Upper lobe of right lung (tissue), 1 donor: ENCODE data around the gene RNF31. TPM values are rescaled to one million over a fixed set of nuclear protein-coding genes. Genes with fewer than 3 reads are reported as not detected.

ENCODE experiments used
- ATAC-seq: fragments of 200-7000 bp; cut with Tn5 transposase; one replicate; pipeline ENCODE4 v1.9.1; 2020; ENCODE audit warnings: mild to moderate bottlenecking, moderate library complexity
- DNase-seq: peaks from one replicate; pipeline ENCODE4 v3.0.0-alpha.2; 2020
- H3K27ac ChIP-seq: fragments of 200-600 bp; one replicate; pipeline ENCODE4 v1.8.0; 2022
- H3K27me3 ChIP-seq: fragments of 200-600 bp; one replicate; pipeline ENCODE4 v1.8.0; 2022; ENCODE audit warnings: mild to moderate bottlenecking
- H3K36me3 ChIP-seq: fragments of 200-600 bp; one replicate; pipeline ENCODE4 v1.8.0; 2022
- H3K4me1 ChIP-seq: fragments of 200-600 bp; one replicate; pipeline ENCODE4 v1.8.0; 2022
- H3K4me3 ChIP-seq: fragments of 200-600 bp; one replicate; pipeline ENCODE4 v1.8.0; 2022; ENCODE audit warnings: mild to moderate bottlenecking
- H3K9me3 ChIP-seq: fragments of 200-600 bp; one replicate; pipeline ENCODE4 v1.8.0; 2022
- CTCF ChIP-seq: fragments of 200-600 bp; IDR thresholded peaks from one replicate; pipeline ENCODE4 v1.8.0; 2022; ENCODE audit warnings: antibody characterized with exemption
- intact Hi-C: fragments of 100-400 bp; cut with DNase I; formaldehyde crosslinking; loops from one replicate; pipeline ENCODE4 v1.11.0; 2022
- total RNA-seq: library from RNA; stranded (reverse); fragmentation: NEBNext Ultra II Directional; extraction: Animal tissue kit (Norgen Biotek cat#: 25700); gene quantifications from one replicate; pipeline ENCODE4 v1.2.1, GENCODE V29; 2021
- donor health status: DM: no; HTN: yes; CAD: no; lungs with severe emphysema.

RNF31 gene
- total RNA-seq, 1 donor from 2014 or later, result 52.3 TPM

- Histone ChIP-seq H3K4me1 (peaks cover 14% of the 10 kb centered on the region), H3K4me3 (no peak overlapping the region), H3K27me3 (no peaks in the 10 kb centered on the region), H3K36me3 (peaks cover 73% of the 10 kb centered on the region), H3K9me3 (no peaks in the 10 kb centered on the region), H3K27ac (no peak overlapping the region)
- intact Hi-C loops, result no loop called here
- no peak for TF ChIP-seq CTCF
- DNase-seq, result no peak
- ATAC-seq, result no peak
Measured at GRCh38 chr14:24150993-24151392, 3.7 kb downstream of the RNF31 start.

GRCh38 chr14:24151404-24152080 lies 4.2 kb downstream of the RNF31 start:
- DNase-seq, result no peak
- H3K27me3 ChIP-seq, result no peaks in the 10 kb centered on the region

GRCh38 chr14:24155100-24155499 lies 7.8 kb downstream of the RNF31 start:
- no peak overlapping the region for H3K27ac ChIP-seq

More at GRCh38 chr14:24151404-24152080, 4.2 kb downstream of the RNF31 start:
- Histone ChIP-seq H3K9me3 (no peaks in the 10 kb centered on the region), H3K27ac (no peak overlapping the region), H3K4me3 (no peak overlapping the region), H3K4me1 (peaks cover 13% of the 10 kb centered on the region), H3K36me3 (peaks cover 79% of the 10 kb centered on the region)
- no peak for TF ChIP-seq CTCF
- ATAC-seq, result no peak
- intact Hi-C loops, result no loop called here

GRCh38 chr14:24156840-24157239 lies 9.5 kb downstream of the RNF31 start:
- TF ChIP-seq CTCF, result no peak
- intact Hi-C loops, result no loop called here
- DNase-seq (no peak), ATAC-seq (no peak)
- Histone ChIP-seq H3K27ac (no peak overlapping the region), H3K9me3 (no peaks in the 10 kb centered on the region), H3K4me1 (peaks cover 6% of the 10 kb centered on the region), H3K4me3 (no peak overlapping the region), H3K36me3 (peaks cover 76% of the 10 kb centered on the region), H3K27me3 (no peaks in the 10 kb centered on the region)

More at GRCh38 chr14:24155100-24155499, 7.8 kb downstream of the RNF31 start:
- H3K27me3 ChIP-seq, result no peaks in the 10 kb centered on the region
- ATAC-seq (no peak), DNase-seq (no peak)
- no peaks in the 10 kb centered on the region for H3K4me1 ChIP-seq
- H3K36me3 ChIP-seq, result peaks cover 86% of the 10 kb centered on the region
- no peak for TF ChIP-seq CTCF
- intact Hi-C loops, result no loop called here
- no peak overlapping the region for H3K4me3 ChIP-seq
- no peaks in the 10 kb centered on the region for H3K9me3 ChIP-seq

- TF ChIP-seq CTCF, result no peak
- peaks cover 11% of the 10 kb centered on the region for H3K4me1 ChIP-seq
- intact Hi-C loops, result no loop called here
- DNase-seq (no peak), ATAC-seq (no peak)
- H3K27ac ChIP-seq, result no peak overlapping the region
- H3K36me3 ChIP-seq, result peaks cover 73% of the 10 kb centered on the region
- H3K27me3 ChIP-seq, result no peaks in the 10 kb centered on the region
- H3K4me3 ChIP-seq, result no peak overlapping the region
- no peaks in the 10 kb centered on the region for H3K9me3 ChIP-seq
Measured at GRCh38 chr14:24157331-24157730, 10.0 kb downstream of the RNF31 start.
